ENCODE measurements around the gene AMBN. TPM values are rescaled to one million over a fixed set of nuclear protein-coding genes. Genes with fewer than 3 reads are reported as not detected.

AMBN gene
- not detected in 2 replicates for total RNA-seq

GRCh38 chr4:70591955-70592582 lies at the start of gene AMBN:
TSS of gene AMBN (plus strand) at chr4:70592256. CDS start at chr4:70592359, 103 bp downstream.
- H3K36me3 ChIP-seq (ENCODE audit: control insufficient read depth, insufficient read depth, low read length), result no peaks in the 10 kb centered on the region
- TF ChIP-seq CTCF (IDR thresholded peaks at IDR 0.05; ENCODE audit: insufficient read depth, low read length, poor library complexity, severe bottlenecking), result no peak
- no peak within 1 kb of the TSS for H3K4me3 ChIP-seq (ENCODE audit: low read depth, low read length)
- DNase-seq (ENCODE audit: low read depth), result no peak
- H3K27me3 ChIP-seq (ENCODE audit: control insufficient read depth, insufficient read depth, low read length), result no peaks in the 10 kb centered on the region

GRCh38 chr4:70544279-70544868 lies 47.7 kb upstream of the AMBN start:
- H3K4me3 ChIP-seq (ENCODE audit: low read depth, low read length), result no peak overlapping the region
- no peaks in the 10 kb centered on the region for H3K27me3 ChIP-seq (ENCODE audit: control insufficient read depth, insufficient read depth, low read length)
- no peak for DNase-seq (ENCODE audit: low read depth)
- H3K36me3 ChIP-seq (ENCODE audit: control insufficient read depth, insufficient read depth, low read length), result no peaks in the 10 kb centered on the region
- TF ChIP-seq CTCF (IDR thresholded peaks at IDR 0.05; ENCODE audit: insufficient read depth, low read length, poor library complexity, severe bottlenecking), result peak; percentile 73

- no peak overlapping the region for H3K4me3 ChIP-seq (ENCODE audit: low read depth, low read length)
- no peaks in the 10 kb centered on the region for H3K27me3 ChIP-seq (ENCODE audit: control insufficient read depth, insufficient read depth, low read length)
- no peaks in the 10 kb centered on the region for H3K36me3 ChIP-seq (ENCODE audit: control insufficient read depth, insufficient read depth, low read length)
- DNase-seq (ENCODE audit: low read depth), result no peak
- TF ChIP-seq CTCF (IDR thresholded peaks at IDR 0.05; ENCODE audit: insufficient read depth, low read length, poor library complexity, severe bottlenecking), result no peak
These were observed 35.2 kb upstream of the AMBN start for GRCh38 chr4:70556856-70557255.

- Histone ChIP-seq H3K36me3 (ENCODE audit: control insufficient read depth, insufficient read depth, low read length) (no peaks in the 10 kb centered on the region), H3K27me3 (ENCODE audit: control insufficient read depth, insufficient read depth, low read length) (no peaks in the 10 kb centered on the region), H3K4me3 (ENCODE audit: low read depth, low read length) (no peak overlapping the region)
- TF ChIP-seq CTCF (IDR thresholded peaks at IDR 0.05; ENCODE audit: insufficient read depth, low read length, poor library complexity, severe bottlenecking), result peak; percentile 83
- DNase-seq (ENCODE audit: low read depth), result peak; percentile 5
These were observed 32.7 kb upstream of the AMBN start for GRCh38 chr4:70559211-70559830.

GRCh38 chr4:70559924-70560323 lies 32.1 kb upstream of the AMBN start:
- DNase-seq (ENCODE audit: low read depth), result no peak
- no peak for TF ChIP-seq CTCF (IDR thresholded peaks at IDR 0.05; ENCODE audit: insufficient read depth, low read length, poor library complexity, severe bottlenecking)
- Histone ChIP-seq H3K4me3 (ENCODE audit: low read depth, low read length) (no peak overlapping the region), H3K36me3 (ENCODE audit: control insufficient read depth, insufficient read depth, low read length) (no peaks in the 10 kb centered on the region), H3K27me3 (ENCODE audit: control insufficient read depth, insufficient read depth, low read length) (no peaks in the 10 kb centered on the region)

Data from kidney epithelial cell (primary cell).